H54 (cell line): ENCODE results near the gene THAP4.

Source experiments
- DNase-seq: peaks from one replicate; pipeline ENCODE4 v3.0.0; 2011; ENCODE audit warnings: low spot score, mixed read lengths; ENCODE audit not compliant: insufficient read length
- FAIRE-seq: peaks from 3 replicates; lab custom pipeline; 2011; peaks lifted over from hg19 to GRCh38; lab: Jason Lieb, UNC
- POLR2A ChIP-seq: IDR thresholded peaks from 2 replicates; pipeline ENCODE4 v1.6.1; 2011; ENCODE audit warnings: low read depth, mild to moderate bottlenecking, low read length

THAP4 gene

GRCh38 chr2:241618296-241618805 lies 18.6 kb downstream of the THAP4 start:
- DNase-seq (no peak), FAIRE-seq (no peak)
- TF ChIP-seq POLR2A: no peak

- FAIRE-seq (no peak), DNase-seq (no peak)
- TF ChIP-seq POLR2A: no peak
Measured at GRCh38 chr2:241617431-241618154, 19.4 kb downstream of the THAP4 start.

GRCh38 chr2:241616168-241617125 lies 20.5 kb downstream of the THAP4 start:
- FAIRE-seq: no peak
- TF ChIP-seq POLR2A: no peak
- no peak for DNase-seq

- no peak for FAIRE-seq
- TF ChIP-seq POLR2A: no peak
- DNase-seq: no peak
Measured at GRCh38 chr2:241615522-241616052, 21.4 kb downstream of the THAP4 start.

- TF ChIP-seq POLR2A: no peak
- DNase-seq (no peak), FAIRE-seq (no peak)
Measured at GRCh38 chr2:241615041-241615440, 21.9 kb downstream of the THAP4 start.

- FAIRE-seq (no peak), DNase-seq (no peak)
- no peak for TF ChIP-seq POLR2A
Measured at GRCh38 chr2:241613017-241613780, 23.8 kb downstream of the THAP4 start.

- no peak for DNase-seq
- TF ChIP-seq POLR2A: no peak
- no peak for FAIRE-seq
Measured at GRCh38 chr2:241612156-241613016, 24.6 kb downstream of the THAP4 start.

- no peak for TF ChIP-seq POLR2A
- FAIRE-seq (no peak), DNase-seq (no peak)
Measured at GRCh38 chr2:241611062-241611461, 25.9 kb downstream of the THAP4 start.

- peak; percentile 31; the same call in 1 of the 2 replicates for TF ChIP-seq POLR2A
- no peak for FAIRE-seq
- peak; percentile 62 for DNase-seq
Measured at GRCh38 chr2:241609859-241610793, 26.8 kb downstream of the THAP4 start.

GRCh38 chr2:241608881-241609280 lies 28.1 kb downstream of the THAP4 start:
- FAIRE-seq (no peak), DNase-seq (no peak)
- no peak for TF ChIP-seq POLR2A

GRCh38 chr2:241607162-241607885 lies 29.6 kb downstream of the THAP4 start:
- FAIRE-seq (no peak), DNase-seq (no peak)
- TF ChIP-seq POLR2A: no peak
